HG03342 (cell line): ENCODE measurements around the gene LGR5.

Experiments used
- ATAC-seq: cut with Tn5 transposase; IDR thresholded peaks from one replicate; pipeline ENCODE4 v1.9.1; 2021; ENCODE audit warnings: mild to moderate bottlenecking, moderate library complexity; ENCODE audit not compliant: unreplicated experiment

Gene LGR5

DNA sequence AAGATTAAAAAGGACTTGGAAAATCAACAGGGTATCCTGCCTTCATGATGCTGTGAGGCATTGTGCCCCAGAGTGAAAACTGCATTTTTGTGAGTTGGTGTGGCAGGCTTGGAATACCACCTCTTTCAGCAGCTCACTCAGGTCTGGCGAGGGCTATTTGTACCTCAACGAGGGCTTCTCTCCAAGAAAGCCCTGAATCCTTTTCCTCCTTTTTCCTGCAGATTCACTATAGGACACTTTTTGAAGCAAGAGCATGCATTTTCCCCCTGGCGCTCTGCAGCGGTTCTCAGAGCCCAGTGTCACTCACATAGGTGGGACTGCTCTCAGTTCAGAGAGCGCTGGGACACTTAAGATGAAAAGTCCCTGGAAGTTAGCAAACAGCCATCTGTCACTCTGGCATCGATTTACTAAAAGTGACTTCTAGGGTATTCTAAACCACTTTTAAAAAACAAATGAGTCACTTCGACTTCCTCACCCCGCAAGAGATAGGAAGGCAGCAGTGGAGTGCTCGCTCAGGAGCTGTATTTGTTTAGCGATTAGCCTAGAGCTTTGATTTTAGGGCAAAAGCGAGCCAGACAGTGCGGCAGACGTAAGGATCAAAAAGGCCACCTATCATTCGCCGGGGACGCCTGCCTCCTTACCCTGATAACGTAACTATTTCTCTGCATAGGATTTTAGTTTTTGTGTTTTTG is 782 bp upstream of the LGR5 start:
- ATAC-seq, result no peak

DNA sequence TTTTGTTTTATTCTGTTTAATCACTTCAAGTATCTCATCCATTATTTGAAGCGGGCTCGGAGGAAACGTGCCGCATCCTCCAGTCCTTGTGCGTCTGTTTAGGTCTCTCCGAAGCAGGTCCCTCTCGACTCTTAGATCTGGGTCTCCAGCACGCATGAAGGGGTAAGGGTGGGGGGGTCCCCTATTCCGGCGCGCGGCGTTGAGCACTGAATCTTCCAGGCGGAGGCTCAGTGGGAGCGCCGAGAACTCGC is 311 bp upstream of the LGR5 start:
- no peak for ATAC-seq

GRCh38 chr12:71440345-71440762 is 756 bp downstream of the LGR5 start:
- no peak for ATAC-seq

GRCh38 chr12:71440763-71441748 is 1.5 kb downstream of the LGR5 start:
- ATAC-seq, result peak; percentile 65

DNA sequence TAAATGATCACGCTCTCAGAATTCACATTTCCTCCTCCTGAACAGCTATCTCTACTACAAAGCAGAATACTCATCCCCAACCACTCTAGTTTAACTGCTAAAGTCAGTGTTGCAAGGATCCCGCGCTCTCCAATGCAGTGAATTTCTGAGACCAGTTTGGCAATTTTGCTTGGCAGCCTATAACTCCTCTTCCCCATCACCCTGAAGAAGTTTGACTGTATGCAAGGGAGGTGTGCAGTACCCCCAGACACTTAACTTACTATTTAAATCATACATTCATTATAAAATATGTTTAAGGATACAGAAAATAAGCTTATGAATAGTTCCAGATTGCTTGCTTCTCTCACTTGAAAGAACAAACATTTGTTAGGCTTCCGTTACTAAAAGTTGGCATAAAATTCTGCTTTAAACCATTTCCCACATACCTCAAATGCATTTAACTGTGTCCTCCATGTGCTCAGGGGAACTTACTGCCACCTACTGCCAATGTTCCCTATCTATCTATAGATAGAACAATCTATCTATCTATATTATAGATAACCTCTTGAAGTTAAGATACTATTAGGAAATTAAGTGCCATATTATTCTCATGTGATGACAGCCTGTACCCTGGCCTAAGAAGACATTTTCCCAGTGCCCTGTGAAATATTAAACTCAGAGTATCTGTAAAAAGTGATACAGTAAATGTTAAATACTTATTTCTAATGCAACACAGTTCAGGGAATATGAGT is 2.4 kb downstream of the LGR5 start:
- no peak for ATAC-seq

DNA sequence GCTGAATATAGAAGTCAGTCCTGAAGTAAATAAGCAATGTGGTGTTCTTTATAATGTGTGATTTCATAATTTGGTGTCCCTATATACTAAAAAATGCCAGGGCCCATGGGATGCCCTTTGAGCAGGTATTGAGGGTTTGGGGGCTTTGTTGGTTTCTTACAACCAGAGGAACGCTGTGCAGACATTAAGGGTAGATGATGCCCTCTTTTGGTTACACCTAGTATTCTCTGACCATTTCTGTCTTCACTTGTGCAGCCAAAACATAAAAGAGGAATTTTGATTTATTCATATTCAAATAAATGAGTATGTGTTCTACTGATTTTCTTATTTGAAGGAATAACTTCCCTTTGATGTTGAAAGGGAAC is 3.0 kb downstream of the LGR5 start:
- ATAC-seq, result no peak

DNA sequence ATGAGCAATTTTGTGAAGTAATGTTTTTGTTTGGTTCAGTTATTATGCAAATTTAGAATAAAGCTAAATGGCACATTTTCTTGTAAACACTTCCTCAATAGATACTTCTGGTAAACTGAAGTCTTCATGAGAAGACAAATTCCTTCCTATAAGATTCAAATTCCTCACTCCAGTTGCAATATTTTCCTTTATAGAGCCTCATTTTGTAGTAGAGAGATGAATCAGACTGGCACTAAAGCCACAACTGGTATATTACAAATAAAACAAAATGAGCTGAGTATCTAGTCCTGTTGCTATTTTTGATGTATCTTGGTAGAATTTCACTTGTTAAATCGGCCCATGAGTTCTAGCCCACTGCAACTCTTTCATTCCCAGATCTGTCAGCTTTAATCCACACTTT is 5.5 kb downstream of the LGR5 start:
- no peak for ATAC-seq

DNA sequence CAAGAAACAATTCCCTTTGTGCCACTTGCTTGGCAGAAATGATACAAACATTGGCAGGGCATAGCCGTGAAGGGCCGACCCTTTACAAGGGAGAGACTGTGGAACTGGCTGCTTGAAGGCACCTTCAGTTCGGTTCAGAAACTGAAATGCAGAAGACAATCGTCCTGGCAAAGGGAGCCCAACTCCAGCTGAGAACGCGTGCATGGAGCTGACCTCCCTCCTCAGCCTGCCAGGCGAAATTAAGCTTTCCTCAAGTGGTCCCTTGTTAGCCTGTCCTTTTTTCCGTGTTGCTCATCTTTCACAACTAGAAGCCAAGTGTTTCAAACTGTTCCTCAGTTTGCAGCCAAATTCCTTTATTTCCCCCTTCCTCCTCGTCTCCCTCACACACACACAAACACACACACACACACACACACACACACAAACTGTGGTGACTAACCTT is 8.1 kb downstream of the LGR5 start:
- ATAC-seq, result no peak

GRCh38 chr12:71448150-71448581 is 8.6 kb downstream of the LGR5 start:
- no peak for ATAC-seq

DNA sequence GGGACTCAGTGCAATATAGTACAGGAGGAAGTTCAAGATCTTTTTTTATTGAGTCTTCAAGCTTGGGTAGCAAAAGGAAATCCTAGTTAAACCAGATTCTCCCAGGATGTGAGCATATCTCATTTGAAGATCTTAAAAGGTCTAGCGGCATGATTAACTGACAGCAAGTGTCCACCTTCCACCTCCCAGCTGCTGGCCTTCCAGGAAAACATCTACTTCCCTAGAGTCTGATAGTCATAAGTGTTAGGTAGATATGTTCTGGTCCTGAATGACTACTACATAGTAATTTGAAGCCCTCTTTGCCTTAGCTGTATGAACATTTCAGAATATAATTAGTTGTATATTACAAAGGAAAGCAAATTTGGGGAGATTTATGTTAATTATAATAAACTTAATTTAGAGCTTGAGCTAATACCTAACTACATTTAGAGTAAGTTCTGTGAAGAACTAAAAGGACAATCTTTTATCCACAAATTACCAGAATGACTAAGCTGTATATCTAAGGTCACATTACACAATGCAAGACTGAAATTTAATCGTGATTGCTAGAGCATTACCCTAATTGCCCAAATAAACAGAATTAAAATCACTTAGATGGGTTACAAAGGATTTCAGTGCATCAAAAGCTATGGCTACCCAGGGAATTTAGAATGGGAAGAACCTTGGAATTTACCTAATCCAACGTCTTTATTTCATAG is 9.9 kb downstream of the LGR5 start:
- ATAC-seq, result no peak

- no peak for ATAC-seq
Measured at GRCh38 chr12:71452006-71452405, 12.4 kb downstream of the LGR5 start.

GRCh38 chr12:71455028-71455737 is 15.6 kb downstream of the LGR5 start:
- no peak for ATAC-seq

DNA sequence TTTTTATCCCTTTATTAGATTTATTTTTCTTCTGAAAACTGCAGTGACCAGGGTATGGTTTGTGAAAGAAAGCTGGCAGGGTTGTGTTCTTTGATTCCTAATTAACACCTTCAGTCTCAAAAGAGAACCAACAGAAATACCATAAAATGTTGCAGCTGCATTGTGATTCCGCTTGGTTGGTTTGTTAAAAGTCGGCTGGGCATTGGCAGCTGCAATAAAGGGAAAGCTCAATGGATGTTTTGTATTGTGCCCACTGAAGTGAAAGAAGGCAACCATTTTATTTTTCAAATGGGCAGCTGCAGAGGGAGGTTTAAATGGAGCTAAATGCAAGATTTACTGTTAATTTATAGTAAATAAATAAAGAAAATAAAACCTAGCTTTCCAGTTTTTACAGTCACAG is 16.7 kb downstream of the LGR5 start:
- ATAC-seq, result no peak

GRCh38 chr12:71456990-71457389 is 17.4 kb downstream of the LGR5 start:
- no peak for ATAC-seq

DNA sequence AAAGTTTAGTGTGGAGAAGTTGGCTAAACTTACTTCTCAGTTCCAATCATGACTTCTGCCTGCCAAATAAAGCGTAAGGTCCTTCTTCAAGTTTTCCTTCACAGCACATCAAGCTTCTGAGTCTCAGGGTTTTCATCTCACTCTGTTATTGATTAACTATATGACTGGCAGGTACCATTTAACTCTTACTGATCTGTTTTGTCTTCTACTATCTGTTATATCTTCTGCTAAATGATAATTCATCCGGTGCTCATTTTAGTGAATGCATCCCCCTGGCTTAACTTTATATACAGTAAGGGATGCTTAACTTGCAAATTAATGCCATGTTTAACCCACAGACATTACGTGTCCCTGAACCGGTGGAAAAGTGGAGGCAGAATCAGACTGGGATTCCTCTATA is 20.7 kb downstream of the LGR5 start:
- no peak for ATAC-seq

DNA sequence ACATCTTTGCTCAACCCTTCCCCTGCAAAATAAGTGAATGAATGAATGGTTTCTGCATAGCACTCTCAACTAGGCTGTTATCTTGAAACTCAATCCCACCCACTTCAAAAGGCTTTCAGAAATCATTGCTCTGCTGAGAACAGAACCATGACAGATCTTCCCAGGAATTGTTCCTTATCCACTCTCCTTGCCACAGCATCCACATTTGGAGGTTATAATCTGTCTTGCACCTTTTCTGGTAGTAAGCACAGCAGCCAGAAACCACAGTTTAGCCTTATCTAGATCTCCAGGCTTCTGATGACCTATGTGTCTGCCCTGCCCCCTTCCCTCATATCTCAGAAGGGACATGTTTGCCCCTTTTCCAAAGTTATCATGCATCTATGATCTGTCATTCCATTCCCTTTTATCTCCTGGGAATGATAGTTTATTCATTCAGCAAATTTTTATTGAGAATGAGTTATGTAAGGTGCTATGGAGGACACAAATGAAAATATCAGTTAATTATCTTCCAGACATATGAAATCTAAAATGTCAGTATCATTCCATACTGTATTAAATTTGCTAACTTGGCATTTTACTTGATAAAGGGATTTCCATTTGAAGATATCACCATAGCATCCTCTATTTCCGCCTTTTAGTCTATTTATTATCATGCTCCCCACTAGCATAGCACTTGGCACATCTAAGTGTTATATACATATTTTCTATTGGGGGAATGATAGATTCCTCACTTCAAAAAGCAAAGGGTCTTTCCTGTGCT is 21.4 kb downstream of the LGR5 start:
- ATAC-seq, result no peak

DNA sequence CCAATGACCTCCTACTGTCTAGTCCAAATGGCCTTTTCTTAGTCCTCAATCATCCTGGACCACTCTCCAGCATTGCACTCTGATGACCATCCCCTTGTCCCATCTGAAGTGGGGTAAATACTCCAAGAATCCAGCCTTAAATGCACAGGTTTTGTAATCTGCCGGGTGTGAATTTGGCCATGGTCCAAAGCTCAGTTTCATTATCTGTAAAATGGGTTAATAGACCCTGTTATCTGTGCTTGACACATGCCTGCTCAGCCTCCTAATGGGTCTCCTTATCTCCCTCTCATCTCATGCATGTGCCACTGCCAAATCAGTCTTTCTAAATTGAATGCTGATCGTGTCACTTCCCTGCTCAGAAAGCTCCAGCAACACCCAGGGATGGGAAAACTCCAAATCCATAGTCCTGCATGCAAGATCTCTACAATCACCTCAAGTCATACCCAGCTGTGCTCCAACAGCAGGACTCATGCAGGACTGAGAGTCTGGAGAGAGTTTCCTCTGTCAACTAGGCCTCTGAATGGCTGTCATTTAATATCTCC is 22.3 kb downstream of the LGR5 start:
- ATAC-seq, result no peak

- no peak for ATAC-seq
Measured at GRCh38 chr12:71465796-71466195, 26.2 kb downstream of the LGR5 start.

DNA sequence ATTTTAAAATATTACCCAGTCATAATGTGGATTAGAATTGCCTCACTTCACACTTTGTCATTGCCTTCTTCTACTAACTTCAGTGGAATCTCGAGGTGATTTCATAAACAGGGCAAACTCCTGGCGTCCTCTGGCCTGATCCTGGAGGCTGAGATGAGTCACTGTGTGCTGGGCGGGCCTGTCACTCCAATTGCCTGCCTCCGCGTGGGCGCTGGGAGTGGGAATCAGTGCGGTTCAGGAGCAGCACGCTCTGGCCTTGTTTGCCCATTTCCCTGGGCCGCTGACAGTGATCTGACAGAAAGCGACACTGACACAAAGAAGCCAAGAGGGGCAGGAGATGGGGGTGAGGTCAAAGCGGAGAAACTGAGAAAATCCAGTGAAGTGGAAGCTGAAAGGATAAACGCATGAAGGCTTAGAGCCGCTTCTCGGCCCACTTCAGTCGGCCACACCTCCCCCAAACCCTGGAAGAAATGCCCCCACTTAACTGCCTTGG is 29.7 kb downstream of the LGR5 start:
- ATAC-seq, result no peak
